ENCODE measurements around the gene LPP.

LPP gene

GRCh38 chr3:188905547-188905946, 751.6 kb downstream of the LPP start:
- Histone ChIP-seq H3K36me3 (ENCODE audit: insufficient read depth, low read length) (no peaks in the 10 kb centered on the region), H3K4me2 (ENCODE audit: low read length) (no peak overlapping the region), H3K9me3 (ENCODE audit: low read length) (no peaks in the 10 kb centered on the region), H4K20me1 (ENCODE audit: insufficient read depth, low read length) (no peaks in the 10 kb centered on the region), H3K9me2 (ENCODE audit: low read depth, low read length) (no peaks in the 10 kb centered on the region), H2AFZ (ENCODE audit: low read length) (no peak overlapping the region), H3K79me2 (ENCODE audit: insufficient read depth, low read length) (no peaks in the 10 kb centered on the region), H3K27ac (ENCODE audit: low read depth, low read length, poor library complexity, severe bottlenecking) (no peak overlapping the region), H3K9ac (ENCODE audit: low read length) (no peak overlapping the region), H3K27me3 (ENCODE audit: insufficient read depth, low read length) (no peaks in the 10 kb centered on the region), H3K4me3 (ENCODE audit: low read depth, low read length, poor library complexity, severe bottlenecking) (no peak overlapping the region), H3K4me1 (ENCODE audit: insufficient read depth, low read length, severe bottlenecking) (no peaks in the 10 kb centered on the region), H3F3A (ENCODE audit: insufficient read depth, low read length) (no peaks in the 10 kb centered on the region)
- TF ChIP-seq, protein P1, sequence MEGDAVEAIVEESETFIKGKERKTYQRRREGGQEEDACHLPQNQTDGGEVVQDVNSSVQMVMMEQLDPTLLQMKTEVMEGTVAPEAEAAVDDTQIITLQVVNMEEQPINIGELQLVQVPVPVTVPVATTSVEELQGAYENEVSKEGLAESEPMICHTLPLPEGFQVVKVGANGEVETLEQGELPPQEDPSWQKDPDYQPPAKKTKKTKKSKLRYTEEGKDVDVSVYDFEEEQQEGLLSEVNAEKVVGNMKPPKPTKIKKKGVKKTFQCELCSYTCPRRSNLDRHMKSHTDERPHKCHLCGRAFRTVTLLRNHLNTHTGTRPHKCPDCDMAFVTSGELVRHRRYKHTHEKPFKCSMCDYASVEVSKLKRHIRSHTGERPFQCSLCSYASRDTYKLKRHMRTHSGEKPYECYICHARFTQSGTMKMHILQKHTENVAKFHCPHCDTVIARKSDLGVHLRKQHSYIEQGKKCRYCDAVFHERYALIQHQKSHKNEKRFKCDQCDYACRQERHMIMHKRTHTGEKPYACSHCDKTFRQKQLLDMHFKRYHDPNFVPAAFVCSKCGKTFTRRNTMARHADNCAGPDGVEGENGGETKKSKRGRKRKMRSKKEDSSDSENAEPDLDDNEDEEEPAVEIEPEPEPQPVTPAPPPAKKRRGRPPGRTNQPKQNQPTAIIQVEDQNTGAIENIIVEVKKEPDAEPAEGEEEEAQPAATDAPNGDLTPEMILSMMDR (IDR thresholded peaks at IDR 0.05; ENCODE audit: low read length), result no peak
- no peak for TF ChIP-seq EZH2 (IDR thresholded peaks at IDR 0.05; ENCODE audit: borderline replicate concordance, low read length)

- H3K4me3 ChIP-seq (ENCODE audit: low read depth, low read length, poor library complexity, severe bottlenecking), result no peak overlapping the region
- H2AFZ ChIP-seq (ENCODE audit: low read length), result no peak overlapping the region
- no peak overlapping the region for H3K27ac ChIP-seq (ENCODE audit: low read depth, low read length, poor library complexity, severe bottlenecking)
- H3K9ac ChIP-seq (ENCODE audit: low read length), result no peak overlapping the region
- H3K4me1 ChIP-seq (ENCODE audit: insufficient read depth, low read length, severe bottlenecking), result no peaks in the 10 kb centered on the region
- no peaks in the 10 kb centered on the region for H4K20me1 ChIP-seq (ENCODE audit: insufficient read depth, low read length)
- TF ChIP-seq, protein P1 (IDR thresholded peaks at IDR 0.05; ENCODE audit: low read length), result no peak
- no peak for TF ChIP-seq EZH2 (IDR thresholded peaks at IDR 0.05; ENCODE audit: borderline replicate concordance, low read length)
- no peaks in the 10 kb centered on the region for H3K27me3 ChIP-seq (ENCODE audit: insufficient read depth, low read length)
- no peaks in the 10 kb centered on the region for H3F3A ChIP-seq (ENCODE audit: insufficient read depth, low read length)
- no peak overlapping the region for H3K4me2 ChIP-seq (ENCODE audit: low read length)
- H3K9me3 ChIP-seq (ENCODE audit: low read length), result no peaks in the 10 kb centered on the region
- no peaks in the 10 kb centered on the region for H3K36me3 ChIP-seq (ENCODE audit: insufficient read depth, low read length)
- no peaks in the 10 kb centered on the region for H3K79me2 ChIP-seq (ENCODE audit: insufficient read depth, low read length)
- H3K9me2 ChIP-seq (ENCODE audit: low read depth, low read length), result no peaks in the 10 kb centered on the region
Measured at GRCh38 chr3:188906236-188906635, 752.3 kb downstream of the LPP start.

DNA sequence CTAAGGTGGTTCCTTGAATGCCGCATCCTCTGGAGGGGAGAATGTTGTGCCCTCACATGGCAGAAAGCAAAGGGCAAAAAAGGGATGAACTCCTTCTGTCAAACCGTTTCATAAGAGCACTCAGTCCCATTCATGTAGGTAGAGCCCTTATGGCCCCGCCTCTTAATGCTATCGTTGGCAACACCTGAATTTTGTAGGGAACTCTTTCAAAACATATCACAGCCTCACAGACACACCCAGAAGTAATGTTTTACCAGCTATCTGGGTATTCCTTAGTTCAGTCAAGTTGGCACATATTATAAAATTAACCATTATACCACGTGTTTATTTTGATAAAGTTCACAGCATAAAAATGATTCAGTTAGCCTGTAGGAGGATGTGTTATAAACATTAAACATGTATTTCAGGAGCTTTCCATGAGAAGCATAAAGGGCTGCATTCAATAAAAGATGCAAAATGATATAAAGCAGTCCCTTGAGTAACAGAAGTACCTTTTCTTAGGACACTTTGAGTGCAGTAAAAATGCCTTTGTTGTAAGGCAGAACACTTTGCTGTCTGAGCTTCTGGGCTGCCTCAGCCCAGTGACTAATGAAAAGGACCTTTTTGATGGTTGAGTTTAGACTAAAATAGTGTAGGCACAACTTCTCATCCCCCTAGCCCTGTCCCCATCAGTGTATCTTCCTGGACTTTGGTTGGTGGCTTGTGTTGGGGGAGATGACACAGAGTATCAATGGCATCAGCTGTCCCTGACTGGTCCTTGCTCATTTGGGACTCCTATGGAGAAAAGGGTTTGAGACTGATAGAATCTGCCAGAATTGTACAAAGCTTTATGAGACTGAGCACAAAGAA, 754.3 kb downstream of the LPP start:
- Histone ChIP-seq H3K4me1 (ENCODE audit: insufficient read depth, low read length, severe bottlenecking) (no peaks in the 10 kb centered on the region), H3K36me3 (ENCODE audit: insufficient read depth, low read length) (no peaks in the 10 kb centered on the region), H3K27ac (ENCODE audit: low read depth, low read length, poor library complexity, severe bottlenecking) (no peak overlapping the region), H3K79me2 (ENCODE audit: insufficient read depth, low read length) (no peaks in the 10 kb centered on the region), H3K9me2 (ENCODE audit: low read depth, low read length) (no peaks in the 10 kb centered on the region), H3K27me3 (ENCODE audit: insufficient read depth, low read length) (no peaks in the 10 kb centered on the region), H2AFZ (ENCODE audit: low read length) (no peak overlapping the region), H3F3A (ENCODE audit: insufficient read depth, low read length) (no peaks in the 10 kb centered on the region), H3K9ac (ENCODE audit: low read length) (no peak overlapping the region), H3K4me2 (ENCODE audit: low read length) (no peak overlapping the region), H3K9me3 (ENCODE audit: low read length) (no peaks in the 10 kb centered on the region; the same call in 1 of the 2 replicates), H3K4me3 (ENCODE audit: low read depth, low read length, poor library complexity, severe bottlenecking) (no peak overlapping the region), H4K20me1 (ENCODE audit: insufficient read depth, low read length) (no peaks in the 10 kb centered on the region)
- TF ChIP-seq EZH2 (IDR thresholded peaks at IDR 0.05; ENCODE audit: borderline replicate concordance, low read length), result no peak
- TF ChIP-seq, protein P1 (IDR thresholded peaks at IDR 0.05; ENCODE audit: low read length), result no peak
